Choroid plexus epithelial cell (primary cell): ENCODE data around the gene IFNL2.

Source experiments
- DNase-seq: peaks from one replicate; pipeline ENCODE4 v3.0.0-alpha.2; 2010; ENCODE audit warnings: low read depth
- H3K4me3 ChIP-seq: 2 replicates; pipeline ENCODE4 v1.5.1; 2011; ENCODE audit warnings: low read depth, mild to moderate bottlenecking, control low read depth, low read length, moderate library complexity
- CTCF ChIP-seq: conservative IDR thresholded peaks from 2 replicates; pipeline ENCODE4 v1.5.1; 2011; ENCODE audit warnings: low read depth, mild to moderate bottlenecking, control low read depth, inconsistent platforms, low read length, moderate library complexity

IFNL2 gene

GRCh38 chr19:39319098-39319891 is 51.1 kb downstream of the IFNL2 start:
- no peak for TF ChIP-seq CTCF
- no peak for DNase-seq
- no peak overlapping the region for H3K4me3 ChIP-seq
